ENCODE measurements around the gene MBTPS2.
"Not testable (repeated sequence)": the region's sequence is repeated elsewhere in the genome, so short reads cannot be mapped to it uniquely, and the experiment has no call there.

The MBTPS2 gene

DNA sequence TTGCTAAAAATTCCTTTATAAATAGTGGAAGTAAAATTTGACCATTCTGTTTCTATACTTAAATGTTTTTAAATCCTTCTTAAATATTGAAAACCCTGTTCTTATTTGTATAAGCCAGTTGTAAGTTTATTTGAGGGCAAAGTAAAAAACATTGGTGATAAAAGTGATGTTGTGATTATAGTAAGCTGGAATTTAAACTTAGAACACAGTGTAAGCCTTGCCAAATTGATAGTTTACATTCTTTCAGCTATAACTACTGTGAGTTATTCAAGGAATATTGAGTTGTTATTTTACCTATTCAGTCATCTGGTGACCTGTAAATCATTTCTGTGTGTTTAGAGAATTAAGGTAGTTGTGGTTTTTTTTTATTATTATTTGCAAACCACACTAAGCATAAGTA, 26.0 kb downstream of the MBTPS2 start:
- Histone ChIP-seq H3K27me3 (no peaks in the 10 kb centered on the region), H3K4me3 (ENCODE audit: low read depth, low read length) (no peak overlapping the region), H3K36me3 (no peaks in the 10 kb centered on the region), H3K9me3 (no peaks in the 10 kb centered on the region), H3K4me1 (no peaks in the 10 kb centered on the region)
- no peak for DNase-seq
- TF ChIP-seq, protein P1, sequence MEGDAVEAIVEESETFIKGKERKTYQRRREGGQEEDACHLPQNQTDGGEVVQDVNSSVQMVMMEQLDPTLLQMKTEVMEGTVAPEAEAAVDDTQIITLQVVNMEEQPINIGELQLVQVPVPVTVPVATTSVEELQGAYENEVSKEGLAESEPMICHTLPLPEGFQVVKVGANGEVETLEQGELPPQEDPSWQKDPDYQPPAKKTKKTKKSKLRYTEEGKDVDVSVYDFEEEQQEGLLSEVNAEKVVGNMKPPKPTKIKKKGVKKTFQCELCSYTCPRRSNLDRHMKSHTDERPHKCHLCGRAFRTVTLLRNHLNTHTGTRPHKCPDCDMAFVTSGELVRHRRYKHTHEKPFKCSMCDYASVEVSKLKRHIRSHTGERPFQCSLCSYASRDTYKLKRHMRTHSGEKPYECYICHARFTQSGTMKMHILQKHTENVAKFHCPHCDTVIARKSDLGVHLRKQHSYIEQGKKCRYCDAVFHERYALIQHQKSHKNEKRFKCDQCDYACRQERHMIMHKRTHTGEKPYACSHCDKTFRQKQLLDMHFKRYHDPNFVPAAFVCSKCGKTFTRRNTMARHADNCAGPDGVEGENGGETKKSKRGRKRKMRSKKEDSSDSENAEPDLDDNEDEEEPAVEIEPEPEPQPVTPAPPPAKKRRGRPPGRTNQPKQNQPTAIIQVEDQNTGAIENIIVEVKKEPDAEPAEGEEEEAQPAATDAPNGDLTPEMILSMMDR (IDR thresholded peaks at IDR 0.05; ENCODE audit: low read depth, low read length) = no peak

DNA sequence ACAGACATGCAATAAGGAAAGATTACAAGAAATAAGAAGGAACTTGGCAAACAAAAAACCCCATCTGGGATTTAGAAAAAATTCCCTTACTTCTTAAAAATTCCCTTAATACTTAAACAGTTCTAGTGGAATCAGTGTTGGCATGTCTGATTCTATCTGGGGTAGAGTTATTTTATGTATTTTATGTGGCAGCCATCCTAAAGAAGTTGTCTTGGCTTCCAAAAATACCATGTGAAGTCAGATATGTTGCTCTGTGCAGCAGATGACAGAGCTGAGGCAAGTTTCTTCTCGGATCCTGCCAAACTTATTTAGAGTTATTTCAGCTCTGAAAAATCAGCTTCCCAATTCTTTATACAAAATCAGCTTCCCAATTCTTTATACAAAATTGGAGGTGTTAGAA, 31.1 kb downstream of the MBTPS2 start:
- no peak for DNase-seq
- Histone ChIP-seq H3K9me3 (no peaks in the 10 kb centered on the region), H3K4me1 (no peaks in the 10 kb centered on the region), H3K36me3 (no peaks in the 10 kb centered on the region), H3K27me3 (no peaks in the 10 kb centered on the region), H3K4me3 (ENCODE audit: low read depth, low read length) (no peak overlapping the region)
- TF ChIP-seq, protein P1 (IDR thresholded peaks at IDR 0.05; ENCODE audit: low read depth, low read length) = no peak

DNA sequence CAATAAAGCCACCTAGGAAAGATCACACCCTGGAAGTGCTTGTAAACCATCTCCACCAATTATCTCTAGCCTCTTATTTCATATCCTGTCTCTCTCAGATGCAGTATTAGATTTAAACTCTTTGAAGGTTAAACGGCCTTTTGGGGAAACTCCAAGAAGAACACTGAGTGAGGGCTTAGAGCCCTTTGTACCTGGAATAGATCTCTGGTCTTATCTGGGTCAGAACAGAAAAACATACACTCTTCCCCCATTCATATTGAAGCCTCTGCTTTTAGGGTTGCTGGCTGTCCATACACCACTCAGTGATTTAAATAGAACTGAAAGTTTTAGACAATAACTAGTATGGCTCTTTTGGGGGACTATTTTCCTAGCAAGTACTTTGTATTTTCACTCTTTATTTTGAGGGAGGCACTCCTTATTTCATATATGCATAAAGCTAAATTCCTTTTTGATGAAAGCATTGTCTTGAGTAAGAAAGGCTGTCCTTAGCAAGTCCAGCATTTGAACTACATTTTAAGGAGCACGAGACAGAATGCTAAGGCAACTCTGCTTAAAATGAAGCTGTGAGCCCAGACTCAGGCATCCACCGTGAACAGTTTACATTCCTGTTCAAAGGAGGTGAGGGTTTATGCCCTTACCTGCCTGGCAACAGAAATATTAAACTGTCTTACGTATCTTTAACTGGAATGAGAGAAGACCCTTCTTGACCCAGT, 33.8 kb downstream of the MBTPS2 start:
- H3K4me1 ChIP-seq = no peaks in the 10 kb centered on the region
- no peaks in the 10 kb centered on the region for H3K9me3 ChIP-seq
- no peak for DNase-seq
- H3K4me3 ChIP-seq (ENCODE audit: low read depth, low read length) = no peak overlapping the region
- TF ChIP-seq, protein P1 (IDR thresholded peaks at IDR 0.05; ENCODE audit: low read depth, low read length) = no peak
- no peaks in the 10 kb centered on the region for H3K36me3 ChIP-seq
- no peaks in the 10 kb centered on the region for H3K27me3 ChIP-seq

DNA sequence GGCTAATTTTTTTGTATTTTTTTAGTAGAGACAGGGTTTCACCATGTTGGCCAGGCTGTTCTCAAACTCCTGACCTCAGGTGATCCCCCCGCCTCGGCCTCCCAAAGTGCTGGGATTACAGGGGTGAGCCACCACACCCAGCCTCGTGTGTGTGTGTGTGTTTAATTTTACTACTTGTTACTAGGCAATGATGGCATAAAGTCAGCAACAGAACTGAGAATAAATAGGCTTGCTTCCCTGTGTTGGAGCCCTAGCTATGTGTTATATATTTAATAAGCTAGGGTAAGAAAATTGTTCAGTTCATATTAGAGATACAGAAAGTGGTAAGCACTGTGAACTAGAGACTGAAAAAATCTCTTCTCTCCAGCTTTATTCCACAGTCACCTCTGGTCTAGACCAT, 34.8 kb downstream of the MBTPS2 start:
- not testable (repeated sequence) for H3K36me3 ChIP-seq; H3K9me3 ChIP-seq; DNase-seq; H3K4me1 ChIP-seq; H3K27me3 ChIP-seq; H3K4me3 ChIP-seq (ENCODE audit: low read depth, low read length)

DNA sequence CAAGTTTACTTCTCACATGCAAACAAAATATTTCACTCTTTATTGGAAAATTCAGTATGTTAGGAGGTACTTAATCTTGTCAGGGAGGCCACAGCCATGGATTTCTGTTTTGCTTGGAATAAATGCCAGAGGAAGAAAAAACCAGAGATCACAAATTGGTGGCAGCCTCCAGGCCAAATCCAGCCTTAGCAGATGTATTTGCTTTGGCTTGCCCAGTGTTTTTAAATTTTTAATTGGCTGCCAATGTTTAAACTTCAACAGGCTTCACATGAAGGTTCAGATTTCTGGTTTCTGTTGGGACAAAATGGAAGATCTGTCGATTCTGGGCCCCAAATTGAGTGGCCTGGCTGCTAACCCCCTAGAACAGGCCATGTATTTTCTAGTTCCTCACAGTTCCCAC, 35.6 kb downstream of the MBTPS2 start:
- Histone ChIP-seq H3K36me3 (no peaks in the 10 kb centered on the region), H3K9me3 (no peaks in the 10 kb centered on the region), H3K4me1 (no peaks in the 10 kb centered on the region), H3K27me3 (no peaks in the 10 kb centered on the region), H3K4me3 (ENCODE audit: low read depth, low read length) (no peak overlapping the region)
- no peak for DNase-seq
- TF ChIP-seq, protein P1 (IDR thresholded peaks at IDR 0.05; ENCODE audit: low read depth, low read length) = no peak

DNA sequence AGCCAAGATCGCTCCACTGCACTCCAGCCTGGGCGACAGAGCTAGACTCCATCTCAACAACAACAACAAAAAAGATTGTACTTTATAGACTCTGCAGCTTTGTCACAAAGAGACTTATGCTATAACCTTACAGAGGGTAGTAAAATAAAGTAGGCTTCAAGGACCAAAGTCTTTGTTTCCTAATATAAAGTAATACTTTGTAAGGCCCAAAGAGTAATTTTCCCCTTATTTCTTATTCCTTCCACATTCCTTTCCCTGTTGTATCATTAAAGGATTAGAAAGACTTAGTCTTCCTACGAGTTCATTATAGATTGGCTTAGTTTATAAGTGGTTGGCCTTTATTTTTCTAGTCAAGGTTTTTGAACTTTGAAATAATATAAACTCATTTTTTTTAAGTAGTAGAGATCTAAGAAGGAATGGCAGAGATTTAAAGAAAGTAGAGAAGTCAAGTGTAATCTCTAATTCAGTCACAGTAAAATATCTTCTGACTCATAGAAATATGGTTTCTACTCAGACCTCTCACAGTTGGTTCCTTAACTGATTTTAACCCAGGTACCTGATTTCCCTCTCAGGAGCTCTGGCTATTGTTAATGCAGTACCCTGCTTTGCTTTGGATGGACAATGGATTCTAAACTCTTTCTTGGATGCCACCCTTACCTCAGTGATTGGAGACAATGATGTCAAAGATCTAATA, 42.6 kb downstream of the MBTPS2 start:
- Histone ChIP-seq H3K4me3 (ENCODE audit: low read depth, low read length) (no peak overlapping the region), H3K9me3 (no peaks in the 10 kb centered on the region), H3K36me3 (no peaks in the 10 kb centered on the region), H3K27me3 (no peaks in the 10 kb centered on the region), H3K4me1 (no peaks in the 10 kb centered on the region)
- TF ChIP-seq, protein P1 (IDR thresholded peaks at IDR 0.05; ENCODE audit: low read depth, low read length) = no peak
- DNase-seq = no peak
